H1 (cell line): ENCODE results near the gene SHISA7. TPM values are rescaled to one million over a fixed set of nuclear protein-coding genes. Genes with fewer than 3 reads are reported as not detected.

Source experiments
- CBX8 ChIP-seq: fragments of 300-800, 300-1000 bp; sonication (generic); IDR thresholded peaks from 2 replicates; pipeline ENCODE4 v1.7.1; 2016; ENCODE audit warnings: low read depth, low read length, borderline replicate concordance
- GABPA ChIP-seq: IDR thresholded peaks from 2 replicates; pipeline ENCODE4 v1.6.1; 2011; ENCODE audit warnings: mild to moderate bottlenecking, low read length, moderate library complexity, borderline replicate concordance; ENCODE audit not compliant: insufficient read depth
- RNF2 ChIP-seq: fragments of 200-900, 300-1000 bp; sonication (generic); IDR thresholded peaks from 2 replicates; pipeline ENCODE4 v1.7.1; 2016; ENCODE audit warnings: borderline replicate concordance, low read depth, mild to moderate bottlenecking, antibody characterized with exemption, low read length; ENCODE audit not compliant: poor library complexity, severe bottlenecking; ENCODE audit errors: missing control alignments
- SUZ12 ChIP-seq: fragments of 200-600 bp; sonication (generic); IDR thresholded peaks from 2 replicates; pipeline ENCODE4 v1.6.1; 2012; ENCODE audit warnings: mild to moderate bottlenecking, inconsistent platforms, low read length, moderate library complexity, mixed read lengths
- polyA plus RNA-seq, 7 experiments: library from polyadenylated mRNA; depleted of rRNA in 3 of 7; stranded (reverse) in 5 of 7; unstranded in 2 of 7; fragments of >200 nt in 5 of 7; fragments of 200-250 nt in 2 of 7; gene quantifications; 1 replicate in 5 of 7; 2 replicates in 1 of 7; 4 replicates in 1 of 7; pipeline versions ENCODE4 v1.2.1 to v1.2.3, GENCODE V29; 2011 to 2013; ENCODE audit warnings: missing spikeins in 2 of 7, mixed read lengths in 2 of 7
- total RNA-seq: library from RNA; stranded (reverse); fragmentation: NEBNext Ultra II Directional; extraction: Animal tissue kit (Norgen Biotek cat#: 25700); gene quantifications from 2 replicates; pipeline ENCODE4 v1.2.1, GENCODE V29; 2021
- TF ChIP-seq, protein P1 (sequence below): fragments of 300-600 bp; sonication (generic); IDR thresholded peaks from 2 replicates; pipeline ENCODE4 v1.7.1; 2012; ENCODE audit warnings: low read length, moderate library complexity, mild to moderate bottlenecking, inconsistent platforms; ENCODE audit not compliant: insufficient replicate concordance
- TF ChIP-seq, protein P2 (sequence below), 3 experiments: IDR thresholded peaks; 1 replicate in 2 of 3; 2 replicates in 1 of 3; pipeline versions ENCODE4 v1.5.1 to v1.6.1; 2011; ENCODE audit warnings: low read length in 3 of 3, mild to moderate bottlenecking in 3 of 3, inconsistent platforms in 2 of 3, low read depth in 1 of 3, moderate library complexity in 1 of 3; ENCODE audit not compliant: insufficient read depth in 1 of 3; ENCODE audit errors: control extremely low read depth in 1 of 3

The SHISA7 gene
- total and polyA plus RNA-seq, 2 of the 8 experiments (the other 6 are each of a cell fraction or from before 2014, with no cell fraction given): 0.76 to 1.0 TPM

DNA sequence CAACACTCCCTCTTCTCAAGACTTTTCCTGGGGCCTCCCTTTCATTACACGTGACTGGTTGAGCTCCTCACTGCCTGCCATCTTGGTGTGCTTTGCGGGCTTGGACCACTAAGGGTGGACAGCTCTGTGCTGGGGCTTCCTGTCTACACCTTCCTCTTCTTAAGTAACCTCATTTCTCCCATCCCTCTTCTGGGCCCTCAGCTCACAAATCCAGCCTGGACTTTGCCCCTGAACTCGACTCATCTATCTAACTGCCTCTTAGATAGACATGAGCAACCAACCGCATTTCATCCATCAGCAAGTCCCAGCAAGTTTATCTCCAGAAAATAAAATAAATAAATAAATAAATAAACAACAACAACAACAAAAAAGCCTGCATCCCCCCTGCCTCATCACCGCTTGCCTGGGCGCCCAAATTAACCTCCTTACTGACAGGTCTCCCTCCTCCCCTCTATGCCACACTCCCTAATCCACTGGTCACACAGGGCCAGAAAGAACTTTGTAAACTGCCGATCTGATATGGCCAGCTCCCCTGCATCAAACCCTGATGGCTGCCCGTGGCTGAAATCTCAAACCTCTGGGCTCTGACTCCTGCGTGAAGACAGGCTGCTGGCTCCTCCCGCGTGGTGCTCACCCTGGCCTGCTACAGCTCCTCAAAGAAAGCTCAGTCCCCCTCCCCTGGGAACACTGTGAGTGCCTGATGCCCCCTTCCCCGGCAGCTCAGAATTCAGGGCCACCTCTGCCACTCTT lies 10.6 kb upstream of the SHISA7 start (continued):
- TF ChIP-seq, protein P1, sequence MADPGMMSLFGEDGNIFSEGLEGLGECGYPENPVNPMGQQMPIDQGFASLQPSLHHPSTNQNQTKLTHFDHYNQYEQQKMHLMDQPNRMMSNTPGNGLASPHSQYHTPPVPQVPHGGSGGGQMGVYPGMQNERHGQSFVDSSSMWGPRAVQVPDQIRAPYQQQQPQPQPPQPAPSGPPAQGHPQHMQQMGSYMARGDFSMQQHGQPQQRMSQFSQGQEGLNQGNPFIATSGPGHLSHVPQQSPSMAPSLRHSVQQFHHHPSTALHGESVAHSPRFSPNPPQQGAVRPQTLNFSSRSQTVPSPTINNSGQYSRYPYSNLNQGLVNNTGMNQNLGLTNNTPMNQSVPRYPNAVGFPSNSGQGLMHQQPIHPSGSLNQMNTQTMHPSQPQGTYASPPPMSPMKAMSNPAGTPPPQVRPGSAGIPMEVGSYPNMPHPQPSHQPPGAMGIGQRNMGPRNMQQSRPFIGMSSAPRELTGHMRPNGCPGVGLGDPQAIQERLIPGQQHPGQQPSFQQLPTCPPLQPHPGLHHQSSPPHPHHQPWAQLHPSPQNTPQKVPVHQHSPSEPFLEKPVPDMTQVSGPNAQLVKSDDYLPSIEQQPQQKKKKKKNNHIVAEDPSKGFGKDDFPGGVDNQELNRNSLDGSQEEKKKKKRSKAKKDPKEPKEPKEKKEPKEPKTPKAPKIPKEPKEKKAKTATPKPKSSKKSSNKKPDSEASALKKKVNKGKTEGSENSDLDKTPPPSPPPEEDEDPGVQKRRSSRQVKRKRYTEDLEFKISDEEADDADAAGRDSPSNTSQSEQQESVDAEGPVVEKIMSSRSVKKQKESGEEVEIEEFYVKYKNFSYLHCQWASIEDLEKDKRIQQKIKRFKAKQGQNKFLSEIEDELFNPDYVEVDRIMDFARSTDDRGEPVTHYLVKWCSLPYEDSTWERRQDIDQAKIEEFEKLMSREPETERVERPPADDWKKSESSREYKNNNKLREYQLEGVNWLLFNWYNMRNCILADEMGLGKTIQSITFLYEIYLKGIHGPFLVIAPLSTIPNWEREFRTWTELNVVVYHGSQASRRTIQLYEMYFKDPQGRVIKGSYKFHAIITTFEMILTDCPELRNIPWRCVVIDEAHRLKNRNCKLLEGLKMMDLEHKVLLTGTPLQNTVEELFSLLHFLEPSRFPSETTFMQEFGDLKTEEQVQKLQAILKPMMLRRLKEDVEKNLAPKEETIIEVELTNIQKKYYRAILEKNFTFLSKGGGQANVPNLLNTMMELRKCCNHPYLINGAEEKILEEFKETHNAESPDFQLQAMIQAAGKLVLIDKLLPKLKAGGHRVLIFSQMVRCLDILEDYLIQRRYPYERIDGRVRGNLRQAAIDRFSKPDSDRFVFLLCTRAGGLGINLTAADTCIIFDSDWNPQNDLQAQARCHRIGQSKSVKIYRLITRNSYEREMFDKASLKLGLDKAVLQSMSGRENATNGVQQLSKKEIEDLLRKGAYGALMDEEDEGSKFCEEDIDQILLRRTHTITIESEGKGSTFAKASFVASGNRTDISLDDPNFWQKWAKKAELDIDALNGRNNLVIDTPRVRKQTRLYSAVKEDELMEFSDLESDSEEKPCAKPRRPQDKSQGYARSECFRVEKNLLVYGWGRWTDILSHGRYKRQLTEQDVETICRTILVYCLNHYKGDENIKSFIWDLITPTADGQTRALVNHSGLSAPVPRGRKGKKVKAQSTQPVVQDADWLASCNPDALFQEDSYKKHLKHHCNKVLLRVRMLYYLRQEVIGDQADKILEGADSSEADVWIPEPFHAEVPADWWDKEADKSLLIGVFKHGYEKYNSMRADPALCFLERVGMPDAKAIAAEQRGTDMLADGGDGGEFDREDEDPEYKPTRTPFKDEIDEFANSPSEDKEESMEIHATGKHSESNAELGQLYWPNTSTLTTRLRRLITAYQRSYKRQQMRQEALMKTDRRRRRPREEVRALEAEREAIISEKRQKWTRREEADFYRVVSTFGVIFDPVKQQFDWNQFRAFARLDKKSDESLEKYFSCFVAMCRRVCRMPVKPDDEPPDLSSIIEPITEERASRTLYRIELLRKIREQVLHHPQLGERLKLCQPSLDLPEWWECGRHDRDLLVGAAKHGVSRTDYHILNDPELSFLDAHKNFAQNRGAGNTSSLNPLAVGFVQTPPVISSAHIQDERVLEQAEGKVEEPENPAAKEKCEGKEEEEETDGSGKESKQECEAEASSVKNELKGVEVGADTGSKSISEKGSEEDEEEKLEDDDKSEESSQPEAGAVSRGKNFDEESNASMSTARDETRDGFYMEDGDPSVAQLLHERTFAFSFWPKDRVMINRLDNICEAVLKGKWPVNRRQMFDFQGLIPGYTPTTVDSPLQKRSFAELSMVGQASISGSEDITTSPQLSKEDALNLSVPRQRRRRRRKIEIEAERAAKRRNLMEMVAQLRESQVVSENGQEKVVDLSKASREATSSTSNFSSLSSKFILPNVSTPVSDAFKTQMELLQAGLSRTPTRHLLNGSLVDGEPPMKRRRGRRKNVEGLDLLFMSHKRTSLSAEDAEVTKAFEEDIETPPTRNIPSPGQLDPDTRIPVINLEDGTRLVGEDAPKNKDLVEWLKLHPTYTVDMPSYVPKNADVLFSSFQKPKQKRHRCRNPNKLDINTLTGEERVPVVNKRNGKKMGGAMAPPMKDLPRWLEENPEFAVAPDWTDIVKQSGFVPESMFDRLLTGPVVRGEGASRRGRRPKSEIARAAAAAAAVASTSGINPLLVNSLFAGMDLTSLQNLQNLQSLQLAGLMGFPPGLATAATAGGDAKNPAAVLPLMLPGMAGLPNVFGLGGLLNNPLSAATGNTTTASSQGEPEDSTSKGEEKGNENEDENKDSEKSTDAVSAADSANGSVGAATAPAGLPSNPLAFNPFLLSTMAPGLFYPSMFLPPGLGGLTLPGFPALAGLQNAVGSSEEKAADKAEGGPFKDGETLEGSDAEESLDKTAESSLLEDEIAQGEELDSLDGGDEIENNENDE: no peak
- TF ChIP-seq CBX8 (no peak), RNF2 (no peak), GABPA (no peak), SUZ12 (no peak)
- TF ChIP-seq, protein P2, sequence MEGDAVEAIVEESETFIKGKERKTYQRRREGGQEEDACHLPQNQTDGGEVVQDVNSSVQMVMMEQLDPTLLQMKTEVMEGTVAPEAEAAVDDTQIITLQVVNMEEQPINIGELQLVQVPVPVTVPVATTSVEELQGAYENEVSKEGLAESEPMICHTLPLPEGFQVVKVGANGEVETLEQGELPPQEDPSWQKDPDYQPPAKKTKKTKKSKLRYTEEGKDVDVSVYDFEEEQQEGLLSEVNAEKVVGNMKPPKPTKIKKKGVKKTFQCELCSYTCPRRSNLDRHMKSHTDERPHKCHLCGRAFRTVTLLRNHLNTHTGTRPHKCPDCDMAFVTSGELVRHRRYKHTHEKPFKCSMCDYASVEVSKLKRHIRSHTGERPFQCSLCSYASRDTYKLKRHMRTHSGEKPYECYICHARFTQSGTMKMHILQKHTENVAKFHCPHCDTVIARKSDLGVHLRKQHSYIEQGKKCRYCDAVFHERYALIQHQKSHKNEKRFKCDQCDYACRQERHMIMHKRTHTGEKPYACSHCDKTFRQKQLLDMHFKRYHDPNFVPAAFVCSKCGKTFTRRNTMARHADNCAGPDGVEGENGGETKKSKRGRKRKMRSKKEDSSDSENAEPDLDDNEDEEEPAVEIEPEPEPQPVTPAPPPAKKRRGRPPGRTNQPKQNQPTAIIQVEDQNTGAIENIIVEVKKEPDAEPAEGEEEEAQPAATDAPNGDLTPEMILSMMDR (IDR thresholded peaks at IDR 0.05; ENCODE audit: control extremely low read depth in 1 of 3, insufficient read depth in 1 of 3, low read depth in 1 of 3, low read length in 3 of 3): no peak
